ENCODE measurements around the gene FAM20A.
A peak's percentile ranks its signal among the peaks of the same experiment; 100 is the strongest.
"Not testable (repeated sequence)": the region's sequence is repeated elsewhere in the genome, so short reads cannot be mapped to it uniquely, and the experiment has no call there.

Gene FAM20A

DNA sequence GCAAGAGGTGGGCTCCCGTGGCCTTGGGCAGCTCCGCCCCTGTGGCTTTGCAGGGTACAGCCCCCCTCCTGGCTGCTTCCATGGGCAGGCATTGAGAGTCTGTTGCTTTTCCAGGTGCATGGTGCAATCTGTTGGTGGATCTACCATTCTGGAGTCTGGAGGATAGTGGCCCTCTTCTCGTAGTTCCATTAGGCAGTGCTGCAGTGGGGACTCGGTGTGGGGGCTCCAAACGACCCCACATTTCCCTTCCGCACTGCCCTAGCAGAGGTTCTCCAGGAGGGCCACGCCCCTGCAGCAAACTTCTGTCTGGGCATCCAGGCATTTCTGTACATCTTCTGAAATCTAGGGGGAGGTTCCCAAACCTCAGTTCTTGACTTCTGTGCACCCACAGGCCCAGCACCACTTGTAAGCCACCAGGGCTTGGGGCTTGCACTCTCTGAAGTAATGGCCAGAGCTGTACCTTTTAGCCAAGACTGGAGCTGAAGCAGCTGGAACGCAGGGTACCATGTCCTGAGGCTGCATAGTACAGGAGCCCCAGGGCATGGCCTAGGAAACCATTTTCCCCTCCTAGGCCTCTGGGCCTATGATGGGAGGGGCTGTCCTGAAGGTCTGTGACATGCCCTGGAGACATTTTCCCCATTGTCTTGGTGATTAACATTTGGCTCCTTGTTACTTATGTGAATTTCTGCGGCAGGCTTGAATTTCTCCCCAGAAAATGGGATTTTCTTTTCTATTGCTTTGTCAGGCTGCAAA, 82.9 kb downstream of the FAM20A start:
- DNase-seq, result no peak

DNA sequence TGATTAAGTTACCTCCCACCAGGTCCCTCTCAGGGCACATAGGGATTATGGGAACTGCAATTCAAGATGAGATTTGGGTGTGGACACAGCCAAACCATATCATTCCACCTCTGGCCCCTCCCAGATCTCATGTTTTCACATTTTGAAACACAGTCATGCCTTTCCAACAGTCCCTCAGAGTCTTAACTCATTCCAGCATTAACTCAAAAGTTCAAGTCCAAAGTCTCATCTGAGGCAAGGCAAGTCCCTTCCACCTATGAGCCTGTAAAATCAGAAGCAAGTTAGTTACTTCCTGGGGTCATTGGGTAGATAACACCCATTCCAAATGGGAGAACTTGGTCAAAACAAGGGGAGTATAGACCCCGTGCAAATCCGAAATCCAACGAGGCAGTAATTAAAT, 83.6 kb downstream of the FAM20A start:
- not testable (repeated sequence) for DNase-seq

DNA sequence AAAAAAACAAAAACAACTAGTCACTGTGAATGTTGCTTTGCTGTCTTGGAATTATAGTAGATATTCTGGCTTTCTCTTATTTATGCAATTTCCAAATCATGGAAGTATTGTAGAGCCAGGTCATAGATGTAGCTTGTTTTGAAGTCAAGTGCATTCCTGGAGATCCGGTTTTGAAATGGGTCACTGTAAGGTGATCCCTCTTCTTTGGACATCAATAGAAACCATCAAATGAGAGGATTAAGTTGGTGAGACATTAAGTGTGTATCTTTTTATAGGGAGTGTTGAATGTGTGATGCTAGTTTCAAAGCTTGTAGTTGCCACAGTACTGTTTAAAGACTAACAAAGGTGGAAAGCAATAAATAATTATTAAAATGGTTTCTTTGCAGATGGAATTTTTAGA, 84.4 kb downstream of the FAM20A start:
- no peak for DNase-seq

DNA sequence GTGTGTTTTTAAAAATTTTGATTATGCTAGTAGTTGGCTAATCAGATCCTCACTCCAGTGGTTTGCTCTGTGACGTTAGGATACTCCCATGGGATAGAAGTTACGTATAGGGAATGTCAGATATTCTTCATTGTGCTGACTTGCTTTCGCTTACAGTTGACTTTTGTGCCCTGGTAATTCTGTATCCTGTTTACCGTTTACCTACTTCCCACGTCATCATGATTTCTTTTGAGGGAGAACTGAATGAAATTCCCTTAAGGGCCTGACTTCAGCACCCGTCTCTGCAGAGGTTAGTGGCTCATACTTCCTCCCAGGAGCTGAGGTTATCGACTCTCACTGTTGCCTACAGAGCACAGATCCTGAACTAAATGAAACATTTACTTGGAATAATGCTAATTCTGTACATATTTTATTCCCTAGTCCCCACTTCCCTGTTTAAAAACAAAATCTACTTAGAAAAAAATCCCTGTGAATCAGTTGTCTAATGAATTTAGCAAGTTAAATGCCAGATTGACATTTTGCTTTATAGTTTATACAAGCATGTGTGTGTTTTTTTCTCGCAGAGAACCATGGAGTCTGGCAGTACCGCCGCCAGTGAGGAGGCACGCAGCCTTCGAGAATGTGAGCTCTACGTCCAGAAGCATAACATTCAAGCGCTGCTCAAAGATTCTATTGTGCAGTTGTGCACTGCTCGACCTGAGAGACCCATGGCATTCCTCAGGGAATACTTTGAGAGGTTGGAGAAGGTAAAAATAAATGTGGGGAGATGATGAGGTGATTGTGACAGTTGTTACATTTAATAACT, 86.1 kb downstream of the FAM20A start:
- DNase-seq, result no peak

DNA sequence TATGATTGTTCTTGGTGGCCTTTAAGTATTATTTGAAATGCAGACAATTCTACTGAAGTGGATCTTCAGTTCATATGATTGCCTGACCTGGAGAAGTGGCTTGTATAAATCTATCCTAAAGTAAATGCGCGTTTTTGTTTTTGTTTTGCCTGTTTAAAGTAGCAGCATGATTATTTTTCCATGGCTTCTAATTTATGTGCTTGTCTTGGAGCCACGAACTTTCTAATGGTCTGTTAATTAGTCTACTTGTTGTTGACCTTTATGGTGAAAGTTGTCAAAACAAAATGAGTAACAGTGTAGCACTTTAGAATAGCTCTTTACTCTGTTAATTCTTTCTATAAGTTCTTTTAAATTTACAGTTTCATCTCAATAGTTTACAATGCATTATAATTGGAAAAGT, 87.2 kb downstream of the FAM20A start:
- DNase-seq, result no peak

DNA sequence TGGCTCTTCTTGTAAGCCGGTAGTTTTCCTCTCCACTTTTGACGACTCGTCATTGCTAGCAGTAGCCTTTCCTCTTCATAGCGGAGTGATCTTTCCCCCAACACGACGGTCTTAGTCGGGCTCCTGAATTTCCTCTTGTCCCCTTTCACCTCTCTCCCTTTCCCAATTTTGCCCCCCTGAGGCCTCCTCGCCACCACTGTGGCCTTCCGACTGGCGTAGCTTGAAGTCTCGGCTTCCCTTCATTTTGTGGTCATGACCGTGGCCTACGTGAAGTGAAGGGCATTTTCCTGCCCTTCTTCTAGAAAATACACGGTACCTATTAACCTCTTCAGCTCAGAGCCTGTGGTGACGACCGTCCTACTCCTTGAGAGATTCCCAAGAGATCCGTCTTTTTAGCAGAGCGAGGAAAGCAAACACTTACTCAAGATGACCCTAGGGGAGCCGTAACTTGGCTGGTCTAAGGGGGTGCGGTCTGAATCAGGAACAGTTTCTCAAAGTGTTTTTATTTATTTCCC, 88.2 kb downstream of the FAM20A start:
- DNase-seq, result peak; percentile 44

DNA sequence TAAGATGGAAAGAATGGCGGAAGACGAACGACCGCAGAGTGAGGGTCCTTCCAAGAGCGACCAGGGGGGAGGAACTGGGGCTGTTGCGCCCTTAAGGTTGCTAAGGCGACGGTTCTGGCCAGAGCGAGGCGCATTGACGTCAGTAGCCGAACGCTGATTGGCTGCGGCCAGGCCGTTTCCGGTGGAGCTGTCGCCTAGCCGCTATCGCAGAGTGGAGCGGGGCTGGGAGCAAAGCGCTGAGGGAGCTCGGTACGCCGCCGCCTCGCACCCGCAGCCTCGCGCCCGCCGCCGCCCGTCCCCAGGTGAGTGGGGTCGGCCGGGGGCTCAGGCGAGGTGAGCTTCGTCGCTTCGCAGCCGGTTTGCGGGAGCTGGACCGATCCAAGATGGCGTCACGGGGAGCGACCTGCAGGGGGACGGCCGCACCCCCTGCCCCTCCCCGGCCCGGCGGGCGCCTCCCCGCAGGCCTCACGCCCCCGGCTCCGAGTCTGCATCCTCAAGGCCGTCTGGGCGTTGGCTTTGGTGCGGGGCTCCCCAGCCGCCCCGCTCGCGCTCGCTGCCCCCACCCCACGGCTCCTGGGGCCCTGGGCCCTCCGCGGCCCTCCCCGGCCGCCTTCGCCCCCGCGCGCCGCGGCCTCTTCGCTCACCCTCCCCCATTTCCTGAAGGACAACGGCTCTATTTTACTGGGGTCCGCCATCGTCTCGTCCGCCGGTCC, 88.8 kb downstream of the FAM20A start, which contains the start of gene PRKAR1A:
Gene PRKAR1A (plus strand): TSS at position 184 of the 713 bp plus-strand sequence. CDS start 2,970 bp downstream, outside the sequence.
- peak; percentile 93 for DNase-seq

DNA sequence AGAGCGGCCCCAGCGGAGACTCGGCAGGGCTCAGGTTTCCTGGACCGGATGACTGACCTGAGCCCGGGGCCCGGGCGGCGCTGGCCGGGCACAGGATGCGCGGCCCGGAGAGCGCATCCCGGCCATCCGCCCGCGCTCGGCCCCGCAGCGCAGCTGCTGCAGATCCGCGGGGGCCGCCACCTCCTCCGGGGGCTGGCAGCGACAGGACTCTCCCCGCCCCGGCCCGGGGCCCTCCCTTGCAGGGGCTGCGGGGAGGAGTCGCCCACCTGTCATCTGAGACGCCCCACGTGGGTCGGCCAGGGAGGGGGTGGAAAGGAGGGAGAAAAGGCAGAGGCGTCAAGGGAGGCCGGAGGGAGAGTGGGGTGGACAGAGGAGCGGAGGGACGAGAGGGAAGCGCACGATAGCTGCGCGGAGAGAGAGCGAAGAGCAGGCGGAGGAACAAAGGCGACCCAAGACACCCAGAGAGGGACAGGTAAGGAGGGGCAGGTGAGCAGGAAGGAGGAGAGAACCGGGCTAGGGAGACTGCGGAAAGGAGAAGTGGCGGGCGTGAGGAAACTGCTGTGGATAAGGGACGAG, 89.4 kb downstream of the FAM20A start:
- peak; percentile 83 for DNase-seq

DNA sequence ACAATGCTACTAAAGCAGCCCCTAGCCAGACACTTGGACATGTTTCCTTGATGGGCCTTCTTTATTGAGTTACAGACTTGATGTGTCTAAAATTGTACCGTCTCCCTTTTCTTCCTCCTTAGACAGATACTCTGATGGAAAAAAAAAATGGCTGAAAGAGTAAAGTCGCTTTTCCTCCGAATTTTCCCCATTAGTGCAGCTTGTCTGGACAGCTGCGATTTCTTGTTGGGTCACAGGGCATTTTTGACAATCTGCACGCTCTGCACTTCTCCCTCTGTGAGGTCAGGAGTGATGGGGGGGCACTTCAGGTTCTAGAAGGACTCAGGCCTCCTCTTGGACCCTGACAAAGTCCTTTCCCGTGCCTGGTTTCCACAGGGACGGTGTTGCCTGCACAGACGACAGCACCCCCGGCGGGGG, 89.9 kb downstream of the FAM20A start:
- DNase-seq, result peak; percentile 61

DNA sequence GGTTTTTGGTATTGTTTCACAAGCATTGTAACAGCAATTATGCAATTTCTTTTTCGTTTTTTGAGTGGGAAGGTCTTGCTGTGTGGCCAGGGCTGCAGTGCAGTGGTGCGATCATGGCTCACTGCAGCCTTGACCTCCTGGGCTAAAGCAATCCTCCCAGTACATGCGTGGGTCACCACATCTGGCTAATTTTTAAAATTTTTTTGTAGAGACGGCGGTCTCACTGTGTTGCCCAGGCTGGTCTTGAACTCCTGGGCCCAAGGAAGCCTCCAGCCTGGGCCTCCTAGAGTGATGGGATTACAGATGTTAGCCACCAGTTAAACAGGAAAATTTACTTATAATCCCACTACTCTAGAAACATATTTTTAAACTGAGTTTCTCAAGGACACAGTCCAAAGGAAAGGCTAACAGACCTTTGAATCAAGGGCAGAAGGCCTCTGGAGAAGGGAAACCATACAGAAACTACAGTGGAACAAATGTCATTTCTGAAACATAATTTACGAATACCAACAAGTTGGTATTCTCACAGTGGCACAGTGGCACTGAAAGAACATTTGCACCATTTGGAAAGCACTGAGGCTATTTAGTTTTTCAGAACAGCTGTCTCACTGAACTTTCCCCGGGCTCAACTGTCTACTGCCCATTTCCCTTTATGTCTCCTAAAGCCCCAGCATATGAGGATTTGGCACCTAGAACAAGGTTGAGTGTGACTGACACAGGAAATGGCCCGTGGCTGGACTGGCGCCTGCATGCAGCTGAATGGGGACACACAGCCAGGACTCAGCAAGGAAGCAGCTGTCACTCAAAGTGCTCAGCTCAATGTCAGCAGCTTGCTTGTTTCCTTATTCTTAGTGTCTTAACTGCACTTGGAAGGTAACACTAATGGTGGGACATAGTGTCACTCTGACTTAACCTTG, 91.8 kb downstream of the FAM20A start:
- no peak for DNase-seq

DNA sequence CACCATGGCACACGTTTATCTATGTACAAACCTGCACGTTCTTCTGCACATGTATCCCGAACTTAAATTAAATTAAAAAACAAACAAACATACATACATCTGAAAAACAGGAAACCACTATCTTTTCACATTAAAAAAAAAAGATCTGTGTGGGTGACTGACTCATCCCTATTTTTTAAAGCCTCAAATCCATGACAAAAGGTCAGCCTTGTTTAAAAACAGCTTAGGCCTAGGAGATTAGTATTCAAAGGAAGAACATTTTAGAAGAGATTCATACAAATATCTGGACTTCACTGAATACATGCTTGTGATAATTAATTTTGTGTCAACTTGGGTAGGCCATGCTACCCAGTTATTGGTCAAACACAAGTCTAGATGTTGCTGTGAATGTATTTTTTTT, 93.6 kb downstream of the FAM20A start:
- no peak for DNase-seq

DNA sequence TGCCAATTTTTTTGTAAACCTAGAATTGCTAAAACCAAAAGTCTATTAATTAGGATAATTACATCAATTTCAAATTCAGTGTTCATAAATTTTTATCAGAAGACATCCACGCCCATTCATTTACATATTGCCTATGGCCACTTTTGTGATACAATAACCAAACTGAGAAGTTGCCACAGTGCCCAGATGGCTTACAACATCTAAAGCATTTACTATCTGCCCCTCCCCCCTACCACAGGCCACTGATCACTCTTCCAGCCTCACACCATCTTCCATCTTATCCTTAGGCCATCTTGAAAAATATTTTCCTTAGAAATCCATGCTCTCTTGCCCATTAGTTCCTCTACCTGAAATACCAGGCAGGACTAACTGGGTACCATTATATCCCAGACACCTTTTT, 95.2 kb downstream of the FAM20A start:
- DNase-seq, result no peak

DNA sequence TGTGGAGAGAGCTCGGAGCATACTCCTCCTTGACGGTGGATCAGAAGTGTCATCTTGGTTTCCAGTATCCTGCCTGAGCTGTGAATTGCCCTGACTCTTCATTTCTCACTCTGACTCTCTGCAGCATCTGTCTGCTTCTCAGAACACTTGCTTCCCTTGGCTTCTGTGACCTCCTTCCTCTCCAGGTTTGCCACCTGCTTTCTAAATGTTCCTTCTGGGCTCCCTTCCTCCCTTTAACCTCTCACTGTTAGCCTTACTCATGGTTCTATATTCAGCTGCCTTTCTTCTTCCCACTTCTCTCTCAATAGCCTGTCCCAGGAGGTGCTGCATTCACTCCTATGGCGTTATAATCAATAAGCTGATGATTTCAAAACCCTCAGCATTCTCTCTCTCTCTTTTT, 100.1 kb downstream of the FAM20A start:
- no peak for DNase-seq

DNA sequence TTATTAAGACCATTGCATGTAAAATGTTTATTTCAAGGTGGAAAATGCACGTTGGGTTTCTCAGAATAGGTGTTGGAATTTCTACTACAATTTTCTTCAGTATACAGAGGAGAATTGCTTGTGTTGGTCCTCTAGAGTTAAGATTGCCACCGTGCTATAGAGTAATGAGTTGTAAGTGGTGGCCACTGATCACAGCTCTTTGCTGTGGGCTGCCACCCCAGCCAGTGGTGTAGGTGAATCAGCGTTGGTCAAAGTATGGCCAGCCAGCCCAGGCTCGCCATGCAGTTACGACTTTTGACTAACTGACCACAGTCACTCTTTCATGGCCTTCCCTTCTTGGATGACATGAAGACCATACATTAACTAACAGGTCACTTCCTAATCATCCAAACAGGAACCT, 101.6 kb downstream of the FAM20A start:
- no peak for DNase-seq

DNA sequence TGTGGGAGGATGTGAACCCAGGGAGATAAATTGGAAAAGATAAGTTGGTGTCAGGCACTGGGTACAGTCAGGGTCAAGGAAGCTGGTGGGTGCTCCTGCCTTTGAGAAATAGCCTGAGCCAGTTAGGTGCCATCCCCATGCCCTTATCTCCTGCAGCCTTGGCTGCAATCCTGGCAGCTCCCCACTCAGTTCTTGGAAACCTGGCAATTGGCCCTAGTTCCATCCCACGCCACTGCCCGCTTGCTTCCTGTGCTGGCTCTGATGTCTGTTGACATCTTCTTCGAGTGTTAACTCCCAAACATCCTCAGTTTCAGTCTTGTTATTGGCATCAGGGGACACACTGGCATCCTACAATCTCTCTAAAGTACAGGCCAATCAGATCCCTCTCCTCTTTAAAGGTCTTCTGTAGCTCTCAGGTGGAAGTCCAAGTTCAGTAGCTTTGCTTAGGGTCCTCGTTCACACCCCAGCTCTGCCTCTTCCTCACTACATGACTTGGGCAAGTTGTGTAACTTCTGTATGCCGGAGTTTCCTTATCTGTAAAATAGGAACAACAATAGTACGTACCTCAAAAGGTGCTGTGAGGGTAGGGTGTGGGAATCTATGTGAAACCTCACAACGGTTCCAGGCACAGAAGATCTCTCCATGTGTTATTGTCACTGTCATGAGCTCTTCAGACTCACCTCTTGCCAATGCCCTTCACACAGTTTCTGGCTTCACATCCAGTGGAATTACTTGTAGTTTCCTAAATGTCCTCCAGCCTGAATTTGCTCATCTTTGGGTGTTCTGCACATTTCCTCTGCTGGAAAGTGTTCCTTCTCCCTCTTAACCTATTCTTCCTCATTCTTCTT, 102.5 kb downstream of the FAM20A start:
- DNase-seq, result no peak

DNA sequence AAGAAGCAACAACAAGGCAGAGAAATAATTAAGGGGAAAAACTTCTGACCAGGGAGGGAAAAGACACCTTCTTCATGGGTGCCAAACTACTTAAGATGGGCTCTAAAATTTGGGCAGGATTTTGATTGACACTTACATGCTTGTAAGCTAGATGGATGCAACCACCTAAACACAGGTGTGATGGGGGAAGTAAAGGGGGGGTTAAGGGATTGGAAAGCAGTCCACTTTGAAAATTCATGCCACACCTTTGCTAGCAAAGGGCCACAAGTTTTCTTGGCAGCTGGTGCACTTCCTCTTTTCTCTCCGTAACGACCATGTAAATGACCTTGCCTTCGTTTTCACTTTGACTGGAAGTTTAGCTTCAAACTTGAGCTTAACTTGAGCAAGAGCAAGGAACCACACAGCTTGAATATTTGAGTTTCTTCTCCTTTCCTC, 103.3 kb downstream of the FAM20A start:
- no peak for DNase-seq

DNA sequence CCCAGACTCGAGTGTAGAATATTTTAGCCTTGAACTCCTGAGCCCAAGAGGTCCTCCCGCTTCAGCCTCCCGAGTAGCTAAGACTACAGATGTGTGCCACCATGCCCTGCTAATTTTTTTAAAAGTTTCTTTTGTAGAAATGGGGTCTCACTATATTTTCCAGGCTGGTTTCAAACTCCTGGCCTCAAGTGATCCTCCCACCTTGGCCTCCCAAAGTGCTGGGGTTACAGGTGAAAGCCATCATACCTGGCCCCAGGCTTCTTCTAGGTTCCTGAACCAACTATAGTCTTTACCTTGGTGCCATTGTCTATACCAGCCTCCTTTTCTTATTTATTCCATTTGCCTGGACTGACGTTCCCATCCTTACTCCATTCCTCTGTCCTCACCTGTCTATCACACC, 106.1 kb downstream of the FAM20A start:
- DNase-seq, result no peak

DNA sequence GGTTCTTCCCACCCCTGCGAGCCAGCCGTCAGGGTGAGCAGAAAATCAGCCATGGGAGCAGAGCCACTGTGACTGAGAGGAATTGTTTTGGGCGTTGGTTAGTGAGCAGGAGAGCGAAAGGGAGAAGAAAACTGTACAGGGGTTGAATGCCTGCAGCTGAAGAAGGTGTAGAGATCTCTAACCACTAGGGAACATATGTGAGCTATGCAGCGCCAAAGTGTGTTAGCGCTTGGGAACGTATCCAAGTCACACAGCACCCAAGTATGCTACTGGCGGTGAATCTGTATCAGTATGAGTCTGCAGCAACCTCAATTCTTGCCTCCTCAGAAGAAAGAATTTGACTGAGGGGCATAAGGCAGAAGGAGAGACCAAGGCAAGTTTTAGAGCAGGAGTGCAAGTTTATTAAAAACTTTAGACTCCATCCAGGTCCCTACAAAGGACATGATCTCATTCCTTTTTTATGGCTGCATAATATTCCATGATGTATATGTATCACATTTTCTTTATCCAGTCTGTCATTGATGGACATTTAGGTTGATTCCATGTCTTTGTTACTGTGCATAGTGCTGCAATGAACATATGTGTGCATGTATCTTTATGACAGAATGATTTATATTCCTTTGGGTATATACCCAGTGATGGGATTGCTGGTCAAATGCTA, 108.6 kb downstream of the FAM20A start:
- DNase-seq, result not testable (repeated sequence)

DNA sequence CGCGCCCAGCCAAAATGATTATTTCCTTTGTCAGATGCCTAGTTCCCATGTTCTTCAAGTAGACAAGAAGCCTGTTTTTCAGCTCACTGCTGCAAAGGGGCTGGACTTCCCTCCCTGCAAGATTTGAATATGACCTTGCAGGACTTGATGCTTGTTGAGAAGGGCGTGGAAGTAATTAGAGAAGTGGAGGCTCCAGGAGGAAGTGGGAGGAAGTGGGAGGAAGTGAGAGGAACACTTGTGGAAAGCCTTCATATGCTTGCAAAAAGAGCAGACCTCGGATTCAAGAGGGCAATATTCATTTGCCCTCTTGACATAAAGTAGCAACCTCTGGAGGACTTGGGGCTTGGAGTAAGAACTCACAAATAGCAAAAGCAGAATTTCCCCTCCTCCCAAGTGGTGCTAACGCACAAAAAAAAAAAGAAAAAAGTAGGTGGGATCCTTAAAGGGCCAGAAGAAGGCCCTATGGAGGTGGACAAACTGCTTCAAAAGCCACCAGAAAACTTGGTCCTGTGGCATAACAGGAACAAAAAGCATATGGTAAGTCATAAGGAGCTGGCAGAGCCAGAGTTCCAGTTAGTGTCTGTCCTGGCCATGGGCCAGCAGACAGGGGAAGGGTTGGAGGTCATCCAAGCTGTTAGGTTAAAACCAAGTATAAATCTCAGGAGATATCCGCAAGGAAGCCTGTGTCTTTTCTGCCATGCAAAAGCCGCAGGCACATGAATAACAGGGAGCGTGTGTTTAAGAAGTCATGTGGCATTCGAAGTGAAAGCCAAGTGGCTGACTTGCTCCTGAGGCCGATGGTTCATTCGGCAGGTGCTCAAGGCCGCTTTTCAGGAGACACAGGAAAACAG, 109.6 kb downstream of the FAM20A start:
- DNase-seq, result no peak
